GM21737 (cell line): ENCODE results near the gene C3.
"Not testable (repeated sequence)": the region's sequence is repeated elsewhere in the genome, so short reads cannot be mapped to it uniquely, and the experiment has no call there.

ENCODE experiments used
- ATAC-seq: cut with Tn5 transposase; IDR thresholded peaks from one replicate; pipeline ENCODE4 v1.9.1; 2021; ENCODE audit warnings: mild to moderate bottlenecking, moderate library complexity; ENCODE audit not compliant: unreplicated experiment

The C3 gene

GRCh38 chr19:6720369-6721137, at the start of gene C3:
C3 (minus strand) TSS chr19:6720650; CDS start chr19:6720589, 61 bp downstream.
- ATAC-seq = no peak

- ATAC-seq = no peak
Measured at GRCh38 chr19:6769006-6769619, 48.7 kb upstream of the C3 start.

GRCh38 chr19:6768236-6768785, 47.9 kb upstream of the C3 start:
- ATAC-seq = no peak

- ATAC-seq = peak; percentile 73
Measured at GRCh38 chr19:6767357-6768235, 47.1 kb upstream of the C3 start, which contains the start of gene SH2D3A. SH2D3A (minus strand) TSS chr19:6767435; CDS start chr19:6763748, 3,687 bp downstream.

- ATAC-seq = peak; percentile 19
Measured at GRCh38 chr19:6767081-6767356, 46.6 kb upstream of the C3 start.

- no peak for ATAC-seq
Measured at GRCh38 chr19:6766357-6767080, 46.1 kb upstream of the C3 start.

GRCh38 chr19:6765738-6766356, 45.4 kb upstream of the C3 start:
- no peak for ATAC-seq

GRCh38 chr19:6762253-6762797, 41.9 kb upstream of the C3 start:
- not testable (repeated sequence) for ATAC-seq

- ATAC-seq = no peak
Measured at GRCh38 chr19:6761053-6761676, 40.7 kb upstream of the C3 start.

- no peak for ATAC-seq
Measured at GRCh38 chr19:6760606-6761005, 40.2 kb upstream of the C3 start.

GRCh38 chr19:6754653-6755463, 34.4 kb upstream of the C3 start:
- ATAC-seq = no peak

- no peak for ATAC-seq
Measured at GRCh38 chr19:6754136-6754535, 33.7 kb upstream of the C3 start.

GRCh38 chr19:6753178-6754031, 33.0 kb upstream of the C3 start:
- ATAC-seq = peak; percentile 67

GRCh38 chr19:6752256-6753177, 32.1 kb upstream of the C3 start:
- no peak for ATAC-seq

GRCh38 chr19:6751189-6751588, 30.7 kb upstream of the C3 start:
- ATAC-seq = no peak

GRCh38 chr19:6750062-6750461, 29.6 kb upstream of the C3 start:
- ATAC-seq = no peak

GRCh38 chr19:6748543-6748942, 28.1 kb upstream of the C3 start:
- ATAC-seq = not testable (repeated sequence)
